Stimulated activated CD4-positive, alpha-beta T cell treated with anti-CD3 and anti-CD28 coated beads, Interleukin-2, amount 100 ng/mL, for 24 hours (primary cell): ENCODE measurements around the gene BARHL1.
A peak's percentile ranks its signal among the peaks of the same experiment; 100 is the strongest.
"Not testable (repeated sequence)": the region's sequence is repeated elsewhere in the genome, so short reads cannot be mapped to it uniquely, and the experiment has no call there.

Experiments
- DNase-seq, 2 donors: peaks; one replicate each; pipeline ENCODE4 v3.0.0-alpha.2; 2020

The BARHL1 gene

GRCh38 chr9:132557159-132557558, 25.2 kb upstream of the BARHL1 start:
- no peak for DNase-seq

- no peak for DNase-seq
Observed at GRCh38 chr9:132559711-132560110, 22.7 kb upstream of the BARHL1 start.

GRCh38 chr9:132560616-132561202, 21.7 kb upstream of the BARHL1 start:
- no peak for DNase-seq

GRCh38 chr9:132562306-132562573, 20.2 kb upstream of the BARHL1 start:
- DNase-seq = no peak

- no peak for DNase-seq
Observed at GRCh38 chr9:132564526-132564925, 17.9 kb upstream of the BARHL1 start.

GRCh38 chr9:132568787-132569186, 13.6 kb upstream of the BARHL1 start:
- not testable (repeated sequence) for DNase-seq

- DNase-seq = no peak
Observed at GRCh38 chr9:132571806-132572600, 10.4 kb upstream of the BARHL1 start.

GRCh38 chr9:132572921-132573320, 9.5 kb upstream of the BARHL1 start:
- no peak for DNase-seq

GRCh38 chr9:132575005-132575609, 7.3 kb upstream of the BARHL1 start:
- peak; percentile 42 to 67 for DNase-seq

GRCh38 chr9:132575811-132576210, 6.6 kb upstream of the BARHL1 start:
- DNase-seq = no peak

GRCh38 chr9:132577119-132577518, 5.3 kb upstream of the BARHL1 start:
- DNase-seq = no peak

GRCh38 chr9:132578367-132578932, 4.0 kb upstream of the BARHL1 start:
- DNase-seq = no peak

GRCh38 chr9:132579427-132579798, 3.0 kb upstream of the BARHL1 start:
- DNase-seq = no peak

GRCh38 chr9:132582786-132583583, 579 bp downstream of the BARHL1 start:
- no peak for DNase-seq

GRCh38 chr9:132583584-132584304, 1.3 kb downstream of the BARHL1 start:
- DNase-seq = no peak

- no peak for DNase-seq
Observed at GRCh38 chr9:132584601-132585560, 2.5 kb downstream of the BARHL1 start.

GRCh38 chr9:132585954-132586829, 3.8 kb downstream of the BARHL1 start:
- DNase-seq = no peak

- no peak for DNase-seq
Observed at GRCh38 chr9:132586830-132587591, 4.6 kb downstream of the BARHL1 start.

- DNase-seq = no peak
Observed at GRCh38 chr9:132587592-132587955, 5.2 kb downstream of the BARHL1 start.

- no peak for DNase-seq
Observed at GRCh38 chr9:132588098-132588497, 5.7 kb downstream of the BARHL1 start.
